ENCODE data around the gene MCM3AP. TPM values are rescaled to one million over a fixed set of nuclear protein-coding genes. Genes with fewer than 3 reads are reported as not detected.
A peak's percentile ranks its signal among the peaks of the same experiment; 100 is the strongest.

The MCM3AP gene
- total and polyA plus RNA-seq, 9 of the 15 experiments (the other 6 are each of a cell fraction or from before 2014, with no cell fraction given), result 6.5 to 179 (median 69.6) TPM

DNA sequence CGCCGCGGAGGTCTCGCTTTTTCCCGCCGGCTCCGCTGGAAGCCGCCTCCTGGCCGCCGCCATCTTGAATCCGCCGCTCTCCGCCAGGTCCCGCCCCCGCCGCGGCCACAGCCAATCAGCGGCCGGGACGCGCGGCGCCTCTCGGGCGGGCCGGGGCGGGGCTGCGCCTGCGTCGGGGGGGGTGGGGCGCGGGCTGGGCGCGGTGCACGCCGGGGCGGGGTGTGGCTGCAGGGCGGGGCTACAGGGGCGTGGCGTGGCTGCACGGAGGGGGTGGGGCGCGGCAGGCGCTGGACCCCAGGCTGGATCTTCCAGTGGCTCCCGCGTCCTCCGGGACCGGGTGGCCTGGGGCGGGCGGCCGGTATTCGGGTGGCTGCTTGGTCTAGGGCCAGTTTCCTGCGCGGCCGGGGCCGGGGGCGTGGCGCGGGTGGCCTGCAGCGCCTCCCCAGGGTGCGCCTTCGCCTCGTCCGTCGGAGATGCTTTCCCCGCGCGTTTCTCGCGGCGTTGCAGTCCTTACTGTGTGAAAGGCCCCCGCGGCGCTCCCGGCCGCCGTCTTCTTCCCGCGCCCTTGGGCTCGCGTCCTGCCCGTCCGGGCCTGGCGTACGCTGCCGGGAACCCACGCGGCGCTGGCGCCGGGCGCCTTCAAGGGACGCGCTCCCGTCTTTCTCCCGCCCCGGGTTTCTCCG is 39.1 kb upstream of the MCM3AP start (continued):
- TF ChIP-seq SMAD4 (CRISPR knock-in tag; conservative IDR thresholded peaks at IDR 0.05) (0 out of 2 replicates have a peak, but pooled peaks have one; percentile 7), SMAD2 (IDR thresholded peaks at IDR 0.05; ENCODE audit: low read depth, low read length) (no peak), ZNF707 (CRISPR knock-in tag; conservative IDR thresholded peaks at IDR 0.05) (no peak), CHD4 (IDR thresholded peaks at IDR 0.05; ENCODE audit: insufficient read depth, insufficient replicate concordance, low read depth, low read length, poor library complexity, severe bottlenecking) (no peak), ZFP1 (CRISPR knock-in tag; IDR thresholded peaks at IDR 0.05) (no peak), MTA1 (IDR thresholded peaks at IDR 0.05; ENCODE audit: borderline replicate concordance) (no peak; the same call in 1 of the 2 replicates), MECOM (CRISPR knock-in tag; IDR thresholded peaks at IDR 0.05) (no peak), HIVEP1 (CRISPR knock-in tag; IDR thresholded peaks at IDR 0.05) (no peak), NR1H2 (CRISPR knock-in tag; IDR thresholded peaks at IDR 0.05) (0 out of 2 replicates have a peak, but pooled peaks have one; percentile 78), SAFB2 (IDR thresholded peaks at IDR 0.05; ENCODE audit: borderline replicate concordance, low read depth, low read length, severe bottlenecking) (no peak)
- TF ChIP-seq, protein P1, sequence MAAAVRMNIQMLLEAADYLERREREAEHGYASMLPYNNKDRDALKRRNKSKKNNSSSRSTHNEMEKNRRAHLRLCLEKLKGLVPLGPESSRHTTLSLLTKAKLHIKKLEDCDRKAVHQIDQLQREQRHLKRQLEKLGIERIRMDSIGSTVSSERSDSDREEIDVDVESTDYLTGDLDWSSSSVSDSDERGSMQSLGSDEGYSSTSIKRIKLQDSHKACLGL (CRISPR knock-in tag; IDR thresholded peaks at IDR 0.05; ENCODE audit: borderline replicate concordance, poor library complexity, severe bottlenecking), result no peak
- TF ChIP-seq, protein P2, sequence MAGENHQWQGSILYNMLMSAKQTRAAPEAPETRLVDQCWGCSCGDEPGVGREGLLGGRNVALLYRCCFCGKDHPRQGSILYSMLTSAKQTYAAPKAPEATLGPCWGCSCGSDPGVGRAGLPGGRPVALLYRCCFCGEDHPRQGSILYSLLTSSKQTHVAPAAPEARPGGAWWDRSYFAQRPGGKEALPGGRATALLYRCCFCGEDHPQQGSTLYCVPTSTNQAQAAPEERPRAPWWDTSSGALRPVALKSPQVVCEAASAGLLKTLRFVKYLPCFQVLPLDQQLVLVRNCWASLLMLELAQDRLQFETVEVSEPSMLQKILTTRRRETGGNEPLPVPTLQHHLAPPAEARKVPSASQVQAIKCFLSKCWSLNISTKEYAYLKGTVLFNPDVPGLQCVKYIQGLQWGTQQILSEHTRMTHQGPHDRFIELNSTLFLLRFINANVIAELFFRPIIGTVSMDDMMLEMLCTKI (IDR thresholded peaks at IDR 0.05; ENCODE audit: partially characterized antibody), result no peak
- TF ChIP-seq, protein P3, sequence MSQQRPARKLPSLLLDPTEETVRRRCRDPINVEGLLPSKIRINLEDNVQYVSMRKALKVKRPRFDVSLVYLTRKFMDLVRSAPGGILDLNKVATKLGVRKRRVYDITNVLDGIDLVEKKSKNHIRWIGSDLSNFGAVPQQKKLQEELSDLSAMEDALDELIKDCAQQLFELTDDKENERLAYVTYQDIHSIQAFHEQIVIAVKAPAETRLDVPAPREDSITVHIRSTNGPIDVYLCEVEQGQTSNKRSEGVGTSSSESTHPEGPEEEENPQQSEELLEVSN (IDR thresholded peaks at IDR 0.05; ENCODE audit: borderline replicate concordance in 1 of 2, extremely low read depth in 1 of 2, insufficient read depth in 1 of 2, insufficient read length in 1 of 2, low read depth in 1 of 2, low read length in 1 of 2, poor library complexity in 1 of 2, severe bottlenecking in 1 of 2), result peak; percentile 67 to 76

All from K562 (cell line).